Measurements from ENCODE around the gene LAMA2. TPM values are rescaled to one million over a fixed set of nuclear protein-coding genes. Genes with fewer than 3 reads are reported as not detected.

Gene LAMA2
- total and polyA plus RNA-seq, 2 of the 8 experiments (the other 6 are each of a cell fraction or from before 2014, with no cell fraction given) = 1.3 to 3.8 TPM

- no peak overlapping the region for H2BK120ac ChIP-seq (replicated peaks; ENCODE audit: low read depth, low read length)
- no peak overlapping the region for H3K23ac ChIP-seq (ENCODE audit: insufficient read length)
- ChIA-PET POLR2A (ENCODE audit: partially characterized antibody) (no interaction called here), CTCF (ENCODE audit: partially characterized antibody) (interaction anchor here (0.7 kb wide), 1 partner anchor 1632 kb away, joined by 3 read pairs; no protein-coding TSS in a partner anchor)
- no peak overlapping the region for H3K56ac ChIP-seq (replicated peaks; ENCODE audit: insufficient read length, low read depth, low read length)
- no peak overlapping the region for H3K4me3 ChIP-seq (ENCODE audit: extremely low read depth in 1 of 4, insufficient read depth in 2 of 4, low read depth in 3 of 4, low read length in 4 of 4)
- no peak overlapping the region for H2BK20ac ChIP-seq (ENCODE audit: low read length)
- H3K4ac ChIP-seq (replicated peaks; ENCODE audit: insufficient read length, low read depth, low read length) = no peak overlapping the region
- H3K14ac ChIP-seq (ENCODE audit: insufficient read length) = no peak overlapping the region
- H2BK12ac ChIP-seq (ENCODE audit: low read depth, low read length) = no peak overlapping the region
- FAIRE-seq = no peak
- no peak overlapping the region for H2BK5ac ChIP-seq (ENCODE audit: low read depth, low read length)
- no peak for TF ChIP-seq BCL11A (IDR thresholded peaks at IDR 0.05; ENCODE audit: low read depth in 2 of 2, low read length in 2 of 2)
- TF ChIP-seq BACH1 (IDR thresholded peaks at IDR 0.05; ENCODE audit: low read length) = peak; percentile 77
- no peak overlapping the region for H3K27ac ChIP-seq (ENCODE audit: low read depth, low read length)
- no peak overlapping the region for H3K4me2 ChIP-seq (ENCODE audit: insufficient read depth in 1 of 2, low read depth in 2 of 2, low read length in 2 of 2)
- H2AK5ac ChIP-seq (ENCODE audit: low read depth, low read length) = no peak overlapping the region
- H4K91ac ChIP-seq (replicated peaks; ENCODE audit: insufficient read length, low read length) = no peak overlapping the region
- H2AFZ ChIP-seq (ENCODE audit: low read length) = no peak overlapping the region
- no peaks in the 10 kb centered on the region for H3K27me3 ChIP-seq (replicated peaks in 1 of 4; ENCODE audit: control insufficient read depth in 3 of 4, extremely low read depth in 1 of 4, insufficient read depth in 3 of 4, low read length in 3 of 4)
- H4K5ac ChIP-seq (ENCODE audit: insufficient read length, low read depth, low read length) = no peak overlapping the region
- no peaks in the 10 kb centered on the region for H3K23me2 ChIP-seq (ENCODE audit: low read depth, low read length)
- no peak overlapping the region for H2BK15ac ChIP-seq (ENCODE audit: low read length)
- no peak overlapping the region for H3K9ac ChIP-seq (replicated peaks in 1 of 4; ENCODE audit: extremely low read depth in 1 of 4, low read depth in 3 of 4, low read length in 3 of 4)
- no peaks in the 10 kb centered on the region for H3K9me3 ChIP-seq (ENCODE audit: insufficient read depth in 2 of 2, low read depth in 1 of 2, low read length in 1 of 2)
- 92% methylated on average over 9 of the region's 9 CpGs; no CpG with 5 or more reads in 1 of the 2 experiments for WGBS, 2 experiments (ENCODE audit: extremely low coverage in 1 of 2, insufficient coverage in 1 of 2, insufficient read length in 1 of 2, insufficient replicate concordance in 2 of 2, low coverage in 1 of 2, low lambda C conversion rate in 2 of 2, missing lambda C conversion rate in 1 of 2)
- no peaks in the 10 kb centered on the region for H3K79me2 ChIP-seq (ENCODE audit: control insufficient read depth in 1 of 2, insufficient read depth in 2 of 2, low read length in 2 of 2)
- H4K8ac ChIP-seq (ENCODE audit: extremely low read depth, insufficient read depth, low read length) = no peak overlapping the region
- no peaks in the 10 kb centered on the region for H3K79me1 ChIP-seq (ENCODE audit: low read depth, low read length)
- no peaks in the 10 kb centered on the region; a peak in 1 of 7 replicates for H3K4me1 ChIP-seq (replicated peaks in 1 of 4; ENCODE audit: control insufficient read depth in 3 of 4, insufficient read depth in 4 of 4, low read length in 3 of 4)
- DNase-seq (ENCODE audit: low read depth in 1 of 2, low spot score in 2 of 2) = no peak
- no peaks in the 10 kb centered on the region for H4K20me1 ChIP-seq (replicated peaks in 1 of 2; ENCODE audit: control insufficient read depth in 1 of 2, insufficient read depth in 2 of 2, low read length in 2 of 2)
- no peak overlapping the region for H3K18ac ChIP-seq (ENCODE audit: extremely low read depth, low read length)
- no peaks in the 10 kb centered on the region for H3K36me3 ChIP-seq (ENCODE audit: control insufficient read depth in 2 of 4, insufficient read depth in 4 of 4, low read length in 3 of 4)
Measured at GRCh38 chr6:129353067-129353466, 470.1 kb downstream of the LAMA2 start.
